Upper lobe of right lung (tissue), 1 donor: ENCODE results near the gene COX11. TPM values are rescaled to one million over a fixed set of nuclear protein-coding genes. Genes with fewer than 3 reads are reported as not detected.

Source experiments
- ATAC-seq: fragments of 200-7000 bp; cut with Tn5 transposase; one replicate; pipeline ENCODE4 v1.9.1; 2020; ENCODE audit warnings: mild to moderate bottlenecking, moderate library complexity
- DNase-seq: peaks from one replicate; pipeline ENCODE4 v3.0.0-alpha.2; 2020
- H3K27ac ChIP-seq: fragments of 200-600 bp; one replicate; pipeline ENCODE4 v1.8.0; 2022
- H3K27me3 ChIP-seq: fragments of 200-600 bp; one replicate; pipeline ENCODE4 v1.8.0; 2022; ENCODE audit warnings: mild to moderate bottlenecking
- H3K36me3 ChIP-seq: fragments of 200-600 bp; one replicate; pipeline ENCODE4 v1.8.0; 2022
- H3K4me1 ChIP-seq: fragments of 200-600 bp; one replicate; pipeline ENCODE4 v1.8.0; 2022
- H3K4me3 ChIP-seq: fragments of 200-600 bp; one replicate; pipeline ENCODE4 v1.8.0; 2022; ENCODE audit warnings: mild to moderate bottlenecking
- H3K9me3 ChIP-seq: fragments of 200-600 bp; one replicate; pipeline ENCODE4 v1.8.0; 2022
- intact Hi-C: fragments of 100-400 bp; cut with DNase I; formaldehyde crosslinking; loops from one replicate; pipeline ENCODE4 v1.11.0; 2022
- total RNA-seq: library from RNA; stranded (reverse); fragmentation: NEBNext Ultra II Directional; extraction: Animal tissue kit (Norgen Biotek cat#: 25700); gene quantifications from one replicate; pipeline ENCODE4 v1.2.1, GENCODE V29; 2021
- TF ChIP-seq, protein P1 (sequence below): fragments of 200-600 bp; IDR thresholded peaks from one replicate; pipeline ENCODE4 v1.8.0; 2022; ENCODE audit warnings: antibody characterized with exemption
- donor health status: DM: no; HTN: yes; CAD: no; lungs with severe emphysema.

The COX11 gene
- total RNA-seq, 1 donor from 2014 or later: 34.9 TPM

DNA sequence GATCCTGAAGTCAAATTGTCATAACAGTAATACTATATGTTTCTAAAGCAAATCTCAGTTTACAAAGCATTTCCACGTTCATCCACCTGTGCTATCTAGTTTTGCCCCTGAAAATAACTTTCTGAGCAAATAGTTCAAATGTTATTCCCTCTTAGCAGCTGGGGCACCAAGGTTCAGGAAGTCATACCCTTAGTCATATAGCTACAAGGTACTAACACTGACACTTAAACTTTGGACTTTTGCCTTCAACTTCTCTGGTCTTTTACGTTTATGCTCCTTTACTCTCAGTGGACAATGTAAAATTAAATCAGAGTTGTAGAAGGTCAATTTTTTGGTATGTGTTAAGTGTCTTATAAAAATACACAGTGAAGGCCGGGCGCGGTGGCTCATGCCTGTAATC is 33.0 kb downstream of the COX11 start:
- intact Hi-C loops: no loop called here
- no peaks in the 10 kb centered on the region for H3K27me3 ChIP-seq
- no peak overlapping the region for H3K4me3 ChIP-seq
- H3K36me3 ChIP-seq: peaks cover 33% of the 10 kb centered on the region
- H3K4me1 ChIP-seq: no peaks in the 10 kb centered on the region
- TF ChIP-seq, protein P1, sequence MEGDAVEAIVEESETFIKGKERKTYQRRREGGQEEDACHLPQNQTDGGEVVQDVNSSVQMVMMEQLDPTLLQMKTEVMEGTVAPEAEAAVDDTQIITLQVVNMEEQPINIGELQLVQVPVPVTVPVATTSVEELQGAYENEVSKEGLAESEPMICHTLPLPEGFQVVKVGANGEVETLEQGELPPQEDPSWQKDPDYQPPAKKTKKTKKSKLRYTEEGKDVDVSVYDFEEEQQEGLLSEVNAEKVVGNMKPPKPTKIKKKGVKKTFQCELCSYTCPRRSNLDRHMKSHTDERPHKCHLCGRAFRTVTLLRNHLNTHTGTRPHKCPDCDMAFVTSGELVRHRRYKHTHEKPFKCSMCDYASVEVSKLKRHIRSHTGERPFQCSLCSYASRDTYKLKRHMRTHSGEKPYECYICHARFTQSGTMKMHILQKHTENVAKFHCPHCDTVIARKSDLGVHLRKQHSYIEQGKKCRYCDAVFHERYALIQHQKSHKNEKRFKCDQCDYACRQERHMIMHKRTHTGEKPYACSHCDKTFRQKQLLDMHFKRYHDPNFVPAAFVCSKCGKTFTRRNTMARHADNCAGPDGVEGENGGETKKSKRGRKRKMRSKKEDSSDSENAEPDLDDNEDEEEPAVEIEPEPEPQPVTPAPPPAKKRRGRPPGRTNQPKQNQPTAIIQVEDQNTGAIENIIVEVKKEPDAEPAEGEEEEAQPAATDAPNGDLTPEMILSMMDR: no peak
- DNase-seq (no peak), ATAC-seq (no peak)
- H3K27ac ChIP-seq: no peak overlapping the region
- H3K9me3 ChIP-seq: no peaks in the 10 kb centered on the region

DNA sequence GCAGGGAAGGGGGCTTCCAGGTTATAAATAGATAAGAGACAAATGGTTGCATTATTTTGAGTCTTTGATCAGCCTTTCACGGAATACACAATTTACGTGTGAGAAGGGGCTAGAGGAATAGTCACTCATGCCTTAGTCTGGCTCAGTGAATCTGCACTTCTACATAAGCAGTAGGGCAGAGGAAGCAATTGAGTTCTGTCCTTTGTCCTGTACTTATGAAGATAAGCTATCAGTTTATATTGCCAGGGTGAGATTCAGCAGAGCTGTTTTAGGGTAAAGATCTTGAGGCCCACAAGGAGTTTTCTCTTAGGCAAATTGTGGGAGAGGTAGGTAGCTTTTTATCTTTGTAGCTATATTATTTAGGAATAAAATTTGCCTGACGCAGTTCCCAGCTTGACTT is 34.5 kb downstream of the COX11 start:
- no peaks in the 10 kb centered on the region for H3K9me3 ChIP-seq
- no peaks in the 10 kb centered on the region for H3K27me3 ChIP-seq
- no peaks in the 10 kb centered on the region for H3K4me1 ChIP-seq
- peaks cover 25% of the 10 kb centered on the region for H3K36me3 ChIP-seq
- H3K27ac ChIP-seq: no peak overlapping the region
- no peak for DNase-seq
- no peak for ATAC-seq
- no peak overlapping the region for H3K4me3 ChIP-seq
- intact Hi-C loops: no loop called here
- TF ChIP-seq, protein P1: no peak

DNA sequence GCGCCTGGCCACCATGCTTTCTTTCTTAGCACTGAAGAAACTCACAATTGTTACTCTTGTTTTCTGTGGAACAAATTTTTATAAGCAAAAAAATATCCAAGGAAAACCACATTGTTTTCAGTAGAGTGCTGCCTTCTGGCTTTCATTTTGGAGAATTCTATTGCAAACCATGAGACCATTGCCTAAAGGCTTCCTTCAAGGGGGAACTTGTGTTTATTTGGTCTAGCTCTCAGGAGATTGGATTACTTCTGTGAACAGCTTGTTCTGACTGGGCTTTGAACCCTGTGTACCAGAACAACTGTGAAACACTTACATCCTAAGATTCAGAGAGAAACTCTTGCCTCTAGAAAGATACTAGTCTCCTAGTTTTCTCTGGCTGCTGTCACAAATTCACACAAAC is 35.7 kb downstream of the COX11 start:
- Histone ChIP-seq H3K36me3 (peaks cover 24% of the 10 kb centered on the region), H3K4me3 (no peak overlapping the region), H3K4me1 (no peaks in the 10 kb centered on the region), H3K27me3 (no peaks in the 10 kb centered on the region), H3K9me3 (no peaks in the 10 kb centered on the region), H3K27ac (no peak overlapping the region)
- no peak for DNase-seq
- TF ChIP-seq, protein P1: no peak
- intact Hi-C loops: no loop called here
- ATAC-seq: no peak

DNA sequence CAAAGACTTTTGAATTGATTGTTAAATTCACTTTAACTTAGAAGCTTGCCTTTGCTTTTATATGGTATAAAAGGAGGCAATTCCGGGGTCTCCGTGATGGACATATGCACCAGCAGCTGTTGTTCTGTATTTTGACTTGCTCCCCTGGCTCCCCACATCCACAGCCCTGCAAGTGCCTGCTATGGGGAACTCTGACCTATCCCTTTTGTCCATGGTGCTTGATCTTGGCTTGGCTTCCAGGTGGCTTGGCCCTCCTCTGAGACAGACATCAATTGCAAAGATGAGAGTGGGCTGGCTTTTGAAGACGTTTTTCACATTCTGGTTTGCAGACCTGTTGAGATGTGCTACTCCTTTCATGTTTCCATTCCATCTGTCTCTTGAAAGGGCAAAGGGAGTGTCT is 40.9 kb downstream of the COX11 start:
- H3K27me3 ChIP-seq: no peaks in the 10 kb centered on the region
- no peak overlapping the region for H3K4me3 ChIP-seq
- no peak for DNase-seq
- TF ChIP-seq, protein P1: no peak
- no peaks in the 10 kb centered on the region for H3K9me3 ChIP-seq
- H3K4me1 ChIP-seq: no peaks in the 10 kb centered on the region
- H3K36me3 ChIP-seq: peaks cover 11% of the 10 kb centered on the region
- intact Hi-C loops: no loop called here
- ATAC-seq: no peak
- no peak overlapping the region for H3K27ac ChIP-seq

DNA sequence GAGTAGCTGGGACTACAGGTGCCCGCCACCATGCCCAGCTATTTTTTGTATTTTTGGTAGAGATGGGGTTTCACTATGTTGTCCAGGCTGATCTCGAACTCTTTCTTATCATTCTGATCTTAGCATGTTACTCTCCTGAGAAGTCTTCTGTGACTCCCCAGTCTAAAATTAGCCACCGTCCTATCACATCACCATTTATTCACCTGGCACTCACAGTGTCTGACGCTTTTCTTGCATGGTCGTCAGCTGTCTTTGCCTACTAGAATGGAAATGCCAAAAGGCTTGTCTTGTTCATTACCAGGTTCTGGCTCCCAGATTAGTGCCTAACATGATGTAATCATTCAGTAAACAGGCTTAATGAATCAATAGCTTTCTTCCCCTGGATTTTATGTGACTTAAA is 44.0 kb downstream of the COX11 start:
- no peak for DNase-seq
- H3K4me3 ChIP-seq: no peak overlapping the region
- H3K27ac ChIP-seq: no peak overlapping the region
- H3K9me3 ChIP-seq: no peaks in the 10 kb centered on the region
- intact Hi-C loops: no loop called here
- ATAC-seq: no peak
- no peaks in the 10 kb centered on the region for H3K27me3 ChIP-seq
- TF ChIP-seq, protein P1: no peak
- no peaks in the 10 kb centered on the region for H3K4me1 ChIP-seq
- H3K36me3 ChIP-seq: no peaks in the 10 kb centered on the region

DNA sequence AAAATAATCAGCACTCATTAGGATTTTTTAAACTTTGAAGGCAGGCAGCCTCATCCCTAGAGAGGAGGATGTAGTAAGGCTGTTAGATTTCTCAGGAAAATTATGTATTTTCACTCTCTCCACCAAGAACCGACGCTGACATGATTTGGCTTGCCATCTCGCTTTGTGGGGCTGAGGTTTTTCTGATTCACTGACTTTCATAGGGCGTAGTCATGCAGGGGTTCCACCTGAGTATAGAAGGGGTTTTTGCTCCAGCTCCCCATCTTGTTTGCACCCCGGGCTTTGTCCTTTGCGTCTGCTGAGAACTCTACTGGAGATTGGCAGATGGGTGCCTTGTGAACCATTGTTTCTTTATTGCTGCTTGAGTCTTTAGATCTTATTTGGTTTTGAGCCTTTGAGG is 47.6 kb downstream of the COX11 start:
- H3K27ac ChIP-seq: no peak overlapping the region

More for the DNA sequence above, 47.6 kb downstream of the COX11 start:
- H3K4me3 ChIP-seq: no peak overlapping the region
- intact Hi-C loops: no loop called here
- ATAC-seq (no peak), DNase-seq (no peak)
- H3K27me3 ChIP-seq: no peaks in the 10 kb centered on the region
- H3K36me3 ChIP-seq: peaks cover 19% of the 10 kb centered on the region
- TF ChIP-seq, protein P1: no peak
- no peaks in the 10 kb centered on the region for H3K4me1 ChIP-seq
- no peaks in the 10 kb centered on the region for H3K9me3 ChIP-seq
